Hepatocyte (in vitro differentiated cells): ENCODE measurements around the gene ARMC2.

Experiments
- EZH2 ChIP-seq: fragments of 200-600 bp; sonication (generic); IDR thresholded peaks from 2 replicates; pipeline ENCODE4 v1.6.1; 2016; ENCODE audit warnings: antibody characterized with exemption, mild to moderate bottlenecking, borderline replicate concordance
- EZH2phosphoT487 ChIP-seq: fragments of 200-600 bp; sonication (generic); IDR thresholded peaks from one replicate; pipeline ENCODE4 v1.6.1; 2018; ENCODE audit warnings: antibody characterized with exemption, mild to moderate bottlenecking, low read depth, moderate library complexity; ENCODE audit not compliant: unreplicated experiment, severe bottlenecking
- TF ChIP-seq, protein P1 (sequence below): fragments of 200-600 bp; sonication (generic); IDR thresholded peaks from 2 replicates; pipeline ENCODE4 v1.5.1; 2016; ENCODE audit warnings: antibody characterized with exemption, mild to moderate bottlenecking; ENCODE audit not compliant: poor library complexity

DNA sequence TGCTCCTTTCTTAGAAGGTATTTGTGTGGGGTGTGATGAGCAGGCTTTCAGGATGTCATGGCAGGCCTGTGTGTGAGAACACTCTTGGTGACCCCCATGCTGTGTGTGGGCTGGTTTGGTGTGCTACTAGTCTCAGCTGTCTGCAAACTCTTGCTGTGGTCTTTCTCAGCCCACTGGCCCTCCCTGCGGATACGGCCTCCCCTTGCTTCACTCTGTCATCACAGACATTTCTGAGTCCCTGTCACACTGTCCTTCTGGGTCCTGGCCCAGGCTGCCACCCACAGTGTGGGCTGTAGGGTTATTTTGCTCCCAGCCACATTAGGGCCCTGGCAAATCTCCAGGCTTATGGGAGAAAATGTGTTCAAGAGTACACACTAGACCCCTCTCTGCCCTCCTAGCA lies 39.0 kb upstream of the ARMC2 start:
- TF ChIP-seq EZH2 (no peak), EZH2phosphoT487 (no peak)
- TF ChIP-seq, protein P1, sequence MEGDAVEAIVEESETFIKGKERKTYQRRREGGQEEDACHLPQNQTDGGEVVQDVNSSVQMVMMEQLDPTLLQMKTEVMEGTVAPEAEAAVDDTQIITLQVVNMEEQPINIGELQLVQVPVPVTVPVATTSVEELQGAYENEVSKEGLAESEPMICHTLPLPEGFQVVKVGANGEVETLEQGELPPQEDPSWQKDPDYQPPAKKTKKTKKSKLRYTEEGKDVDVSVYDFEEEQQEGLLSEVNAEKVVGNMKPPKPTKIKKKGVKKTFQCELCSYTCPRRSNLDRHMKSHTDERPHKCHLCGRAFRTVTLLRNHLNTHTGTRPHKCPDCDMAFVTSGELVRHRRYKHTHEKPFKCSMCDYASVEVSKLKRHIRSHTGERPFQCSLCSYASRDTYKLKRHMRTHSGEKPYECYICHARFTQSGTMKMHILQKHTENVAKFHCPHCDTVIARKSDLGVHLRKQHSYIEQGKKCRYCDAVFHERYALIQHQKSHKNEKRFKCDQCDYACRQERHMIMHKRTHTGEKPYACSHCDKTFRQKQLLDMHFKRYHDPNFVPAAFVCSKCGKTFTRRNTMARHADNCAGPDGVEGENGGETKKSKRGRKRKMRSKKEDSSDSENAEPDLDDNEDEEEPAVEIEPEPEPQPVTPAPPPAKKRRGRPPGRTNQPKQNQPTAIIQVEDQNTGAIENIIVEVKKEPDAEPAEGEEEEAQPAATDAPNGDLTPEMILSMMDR = no peak
